K562 (cell line): ENCODE data around the gene ATRIP. TPM values are rescaled to one million over a fixed set of nuclear protein-coding genes. Genes with fewer than 3 reads are reported as not detected.
"Not testable (repeated sequence)": the region's sequence is repeated elsewhere in the genome, so short reads cannot be mapped to it uniquely, and the experiment has no call there.

Source experiments
- ATAC-seq: fragments of 200-7000 bp; cut with Tn5 transposase; 3 replicates; pipeline ENCODE4 v1.9.1; 2020; ENCODE audit warnings: moderate library complexity
- BruUV-seq: library from RNA; stranded (reverse); fragments of 400-500 nt; replicated peaks from 2 replicates; lab custom pipeline; 2021; lab: Mats Ljungman, UMichigan
- CTCF ChIA-PET: fragments of 300-600 bp; formaldehyde crosslinking; extraction: SDS; loops from one replicate; lab custom pipeline; 2021; ENCODE audit warnings: low intra/inter-chr PET ratio; lab: Yijun Ruan, JAX
- POLR2A ChIA-PET: fragments of 300-600, 350-650 bp; sonication (Branson Sonifier 250); formaldehyde crosslinking; extraction: SDS; loops from one replicate; lab custom pipeline; 2021; ENCODE audit warnings: antibody characterized with exemption, inconsistent platforms; lab: Yijun Ruan, JAX
- DNase-seq, 4 experiments: peaks; one replicate each; pipeline versions ENCODE4 v3.0.0 to v3.0.0-alpha.2; 2011 to 2018; ENCODE audit warnings: low spot score in 3 of 4, mixed read lengths in 3 of 4; ENCODE audit errors: extremely low read depth in 1 of 4
- FAIRE-seq: peaks from 2 replicates; lab custom pipeline; 2011; peaks lifted over from hg19 to GRCh38; lab: Jason Lieb, UNC
- H2AFZ ChIP-seq: 2 replicates; pipeline ENCODE4 v1.6.0; 2011; ENCODE audit warnings: low read depth, low read length, control low read depth, inconsistent platforms
- H3K27ac ChIP-seq: fragments of 200-600 bp; 3 replicates; pipeline ENCODE4 v1.8.0; 2011; ENCODE audit warnings: low read depth, mild to moderate bottlenecking, control low read depth, inconsistent platforms, low read length, moderate library complexity, mixed read lengths; ENCODE audit errors: extremely low read depth
- H3K27me3 ChIP-seq, 2 experiments: fragments of 300-600 bp in 1 of 2; 2 replicates in 1 of 2; 3 replicates in 1 of 2; pipeline versions ENCODE4 v1.6.0 to v1.8.0; 2011; ENCODE audit warnings: inconsistent platforms in 2 of 2, low read length in 2 of 2, mild to moderate bottlenecking in 1 of 2, mixed read lengths in 1 of 2, moderate library complexity in 1 of 2; ENCODE audit not compliant: control insufficient read depth in 2 of 2, insufficient read depth in 2 of 2
- H3K36me3 ChIP-seq: fragments of 300-600 bp; 3 replicates; pipeline ENCODE4 v1.8.0; 2011; ENCODE audit warnings: mild to moderate bottlenecking, low read length, inconsistent platforms; ENCODE audit not compliant: control insufficient read depth, insufficient read depth
- H3K4me1 ChIP-seq, 2 experiments: fragments of 200-600 bp in 1 of 2; replicated peaks in 1 of 2; 2 replicates in 1 of 2; 3 replicates in 1 of 2; pipeline versions ENCODE4 v1.5.1 to v1.8.0; 2011; ENCODE audit warnings: inconsistent platforms in 2 of 2, low read length in 2 of 2, mild to moderate bottlenecking in 1 of 2, mixed read lengths in 1 of 2, moderate library complexity in 1 of 2; ENCODE audit not compliant: control insufficient read depth in 2 of 2, insufficient read depth in 2 of 2
- H3K4me2 ChIP-seq: 2 replicates; pipeline ENCODE4 v1.6.1; 2011; ENCODE audit warnings: low read length, control low read depth, inconsistent platforms, mixed read lengths; ENCODE audit not compliant: insufficient read depth
- H3K4me3 ChIP-seq: fragments of 200-600 bp; sonication (generic), shearing (Covaris generic); 2 replicates; pipeline ENCODE4 v1.5.1; 2016; ENCODE audit warnings: control low read depth, inconsistent platforms
- H3K79me2 ChIP-seq: fragments of 200-600 bp; 3 replicates; pipeline ENCODE4 v1.8.0; 2011; ENCODE audit warnings: low read length, inconsistent platforms; ENCODE audit not compliant: control insufficient read depth, insufficient read depth
- H3K9ac ChIP-seq, 2 experiments: 2 replicates each; pipeline versions ENCODE4 v1.6.0 to v1.6.1; 2011; ENCODE audit warnings: low read depth in 2 of 2, low read length in 2 of 2, control low read depth in 1 of 2, inconsistent platforms in 1 of 2, mild to moderate bottlenecking in 1 of 2, mixed read lengths in 1 of 2; ENCODE audit not compliant: insufficient read depth in 1 of 2
- H3K9me1 ChIP-seq: one replicate; pipeline ENCODE4 v1.6.0; 2011; ENCODE audit warnings: inconsistent platforms, mild to moderate bottlenecking, low read length, moderate library complexity; ENCODE audit not compliant: control insufficient read depth, insufficient read depth
- H3K9me3 ChIP-seq: replicated peaks from 2 replicates; pipeline ENCODE4 v1.5.1; 2011; ENCODE audit warnings: low read depth, low read length, inconsistent platforms; ENCODE audit not compliant: control insufficient read depth, insufficient read depth
- H4K20me1 ChIP-seq: replicated peaks from 2 replicates; pipeline ENCODE4 v1.6.1; 2011; ENCODE audit warnings: low read length, inconsistent platforms, mixed read lengths; ENCODE audit not compliant: control insufficient read depth, insufficient read depth
- MYC ChIP-seq, 2 experiments: fragments of 250-450 bp in 1 of 2; sonication (Bioruptor Pico) in 1 of 2; IDR thresholded peaks; 2 replicates each; pipeline versions ENCODE4 v1.5.1 to v1.6.1; 2012 to 2021; ENCODE audit warnings: low read depth in 2 of 2, borderline replicate concordance in 1 of 2, improper control_type of control experiment in 1 of 2, low read length in 1 of 2, mild to moderate bottlenecking in 1 of 2, moderate library complexity in 1 of 2
- ZNF830 ChIP-seq: fragments of 250-450 bp; sonication (Bioruptor Pico); IDR thresholded peaks from 2 replicates; pipeline ENCODE4 v1.5.0; 2021; ENCODE audit warnings: mild to moderate bottlenecking
- WGBS: fragments of 100-300 bp; shearing (Covaris generic); methylation state at CpG from one replicate; pipeline ENCODE4 v1.1.6; 2016; ENCODE audit warnings: low coverage, mixed read lengths; ENCODE audit not compliant: insufficient coverage; ENCODE audit errors: missing lambda C conversion rate; 5-methylcytosine and 5-hydroxymethylcytosine counted together
- in situ Hi-C: fragments of 300-500 bp; cut with MboI; formaldehyde crosslinking; loops from 4 replicates; pipeline ENCODE4 v1.15.0; 2018; ENCODE audit warnings: inconsistent platforms, mixed read lengths
- intact Hi-C: fragments of 100-400 bp; cut with micrococcal nuclease; formaldehyde crosslinking; loops from 2 replicates; pipeline ENCODE4 v1.14.2; 2022
- polyA plus RNA-seq, 8 experiments: library from polyadenylated mRNA; depleted of rRNA in 4 of 8; stranded (reverse) in 5 of 8; unstranded in 3 of 8; fragments of >200 nt; fragmentation: Nextera tagmentation in 2 of 8; fragmentation: Illumina TruSeq in 1 of 8; extraction: Ambion mirVana in 2 of 8; extraction: Trizol in 1 of 8; gene quantifications; 2 replicates each; pipeline versions ENCODE4 v1.2.1 to v1.2.3, GENCODE V29; 2011 to 2014; ENCODE audit warnings: inconsistent platforms in 1 of 8, missing spikeins in 1 of 8
- total RNA-seq, 7 experiments: library from RNA; depleted of rRNA in 6 of 7; stranded (reverse); fragments of >200 nt in 6 of 7; fragmentation: Illumina TruSeq in 2 of 7; extraction: Trizol in 2 of 7; gene quantifications; 2 replicates each; pipeline versions ENCODE4 v1.2.1 to v1.2.3, GENCODE V29; 2011 to 2021; ENCODE audit warnings: low replicate concordance in 1 of 7

ATRIP gene
- total and polyA plus RNA-seq, 9 of the 15 experiments (the other 6 are each of a cell fraction or from before 2014, with no cell fraction given) = 1.7 to 15.7 (median 10.5) TPM

DNA sequence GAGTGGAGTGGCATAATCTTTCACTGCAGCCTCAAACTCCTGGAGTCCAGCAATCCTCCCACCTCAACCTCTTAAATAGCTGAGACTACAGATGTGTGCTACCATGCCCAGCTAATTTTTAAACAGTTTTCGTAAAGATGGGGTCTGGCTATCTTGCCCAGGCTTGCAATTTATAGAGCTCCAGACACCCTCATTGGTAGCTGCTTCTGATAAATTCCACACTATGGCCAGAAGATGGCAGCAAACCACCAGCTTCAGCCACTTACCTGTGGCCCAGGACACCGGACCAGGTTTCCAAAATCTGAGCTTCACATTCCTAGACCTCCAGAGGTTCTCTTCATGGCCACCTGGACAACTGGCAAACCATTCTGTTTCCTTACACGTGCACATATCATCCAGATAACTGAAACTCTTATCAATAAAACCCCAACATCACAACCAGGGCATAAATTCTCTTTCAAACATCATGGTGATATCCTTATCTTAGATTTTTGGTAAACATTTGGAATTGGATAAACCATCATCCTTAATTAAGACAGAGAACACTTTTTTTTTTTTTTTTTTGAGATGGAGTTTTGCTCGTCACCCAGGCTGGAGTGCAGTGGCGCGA is 45.6 kb upstream of the ATRIP start (continued):
- no peak for TF ChIP-seq MYC (IDR thresholded peaks at IDR 0.05; ENCODE audit: low read depth, low read length)
- TF ChIP-seq MYC (CRISPR knock-in tag; IDR thresholded peaks at IDR 0.05; ENCODE audit: borderline replicate concordance, low read depth) = no peak
- TF ChIP-seq ZNF830 (CRISPR knock-in tag) = no peak

- not testable (repeated sequence) for H3K4me1 ChIP-seq, BruUV-seq, H3K27ac ChIP-seq, H4K20me1 ChIP-seq, ATAC-seq, H2AFZ ChIP-seq, H3K79me2 ChIP-seq, H3K9me3 ChIP-seq, H3K4me3 ChIP-seq, H3K9ac ChIP-seq, H3K36me3 ChIP-seq, FAIRE-seq, H3K4me2 ChIP-seq, H3K9me1 ChIP-seq, H3K27me3 ChIP-seq
- in situ Hi-C loops (loop anchor here (5.0 kb wide), 1 partner anchor 36 kb away; no protein-coding TSS in a partner anchor), intact Hi-C loops (loop anchor here (1.0 to 10.0 kb wide), 4 partner anchors 35 to 207 kb away; partner anchors contain the start of gene SHISA5)
- peak in 2 of 4 experiments; percentile 2 to 4 for DNase-seq
- WGBS = 74% methylated on average over 5 of the region's 12 CpGs
- ChIA-PET POLR2A (interaction anchor here (0.6 to 1.3 kb wide), 5 partner anchors 35 to 1412 kb away, joined by 3 to 7 read pairs (median 3); no protein-coding TSS in a partner anchor), CTCF (interaction anchor here (0.7 to 3.0 kb wide), 4 partner anchors 33 to 720 kb away, joined by 3 to 28 read pairs (median 4); no protein-coding TSS in a partner anchor)
Observed at GRCh38 chr3:48401434-48401901, 45.1 kb upstream of the ATRIP start.
